Measurements from ENCODE around the gene CLPTM1.

Gene CLPTM1

DNA sequence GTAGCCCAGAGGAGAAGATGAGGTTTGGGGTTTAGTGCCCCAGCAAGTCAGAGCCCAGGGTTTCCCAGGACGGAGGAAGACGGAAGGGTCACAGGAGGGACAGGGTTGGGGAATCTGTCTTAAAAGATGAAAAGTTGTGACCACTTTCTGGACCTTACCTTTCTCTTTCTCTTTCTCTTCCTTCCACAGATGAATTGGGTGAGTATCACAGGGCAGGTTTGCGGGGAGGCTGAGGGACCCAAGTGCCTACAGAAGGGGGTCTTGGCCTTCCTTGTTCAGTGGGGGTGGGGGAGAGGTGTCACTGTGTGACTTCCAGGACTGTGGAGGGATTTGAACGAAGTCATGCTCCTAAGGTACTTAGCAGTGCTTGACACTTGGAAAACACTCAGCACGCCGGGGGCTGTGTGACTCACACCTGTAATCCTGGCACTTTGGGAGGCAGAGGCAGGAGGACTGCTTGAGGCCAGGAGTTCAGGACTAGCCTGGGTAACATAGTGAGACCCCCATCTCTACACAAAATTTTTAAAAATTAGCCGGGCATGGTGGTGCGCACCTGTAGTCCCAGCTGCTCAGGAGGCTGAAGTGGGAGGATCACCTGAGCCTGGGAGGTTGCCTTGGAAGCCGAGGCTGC, 54.6 kb downstream of the CLPTM1 start:
- no peak for DNase-seq (ENCODE audit: low read depth, low spot score)

DNA sequence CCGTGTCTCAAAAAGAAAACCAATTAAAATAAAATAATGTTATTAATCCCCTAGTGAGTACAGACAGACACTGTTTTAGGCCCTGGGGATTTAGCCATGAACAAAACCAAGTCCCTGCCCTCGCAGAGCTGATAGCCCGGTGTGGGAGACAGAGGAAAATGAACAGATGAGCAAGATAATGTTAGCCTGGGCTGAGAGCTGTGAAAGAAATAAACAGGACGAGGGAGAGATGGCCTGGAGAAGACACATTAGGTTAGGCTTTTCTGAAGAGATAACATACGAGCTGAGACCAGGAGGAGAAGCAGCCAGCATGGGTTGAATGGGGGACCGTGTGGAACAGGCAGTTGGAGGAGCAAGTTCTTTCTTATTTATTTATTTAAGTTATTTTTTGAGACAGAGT, 55.1 kb downstream of the CLPTM1 start:
- no peak for DNase-seq (ENCODE audit: low read depth, low spot score)

GRCh38 chr19:45011959-45012358, 56.8 kb downstream of the CLPTM1 start:
- DNase-seq (ENCODE audit: low read depth, low spot score), result no peak

DNA sequence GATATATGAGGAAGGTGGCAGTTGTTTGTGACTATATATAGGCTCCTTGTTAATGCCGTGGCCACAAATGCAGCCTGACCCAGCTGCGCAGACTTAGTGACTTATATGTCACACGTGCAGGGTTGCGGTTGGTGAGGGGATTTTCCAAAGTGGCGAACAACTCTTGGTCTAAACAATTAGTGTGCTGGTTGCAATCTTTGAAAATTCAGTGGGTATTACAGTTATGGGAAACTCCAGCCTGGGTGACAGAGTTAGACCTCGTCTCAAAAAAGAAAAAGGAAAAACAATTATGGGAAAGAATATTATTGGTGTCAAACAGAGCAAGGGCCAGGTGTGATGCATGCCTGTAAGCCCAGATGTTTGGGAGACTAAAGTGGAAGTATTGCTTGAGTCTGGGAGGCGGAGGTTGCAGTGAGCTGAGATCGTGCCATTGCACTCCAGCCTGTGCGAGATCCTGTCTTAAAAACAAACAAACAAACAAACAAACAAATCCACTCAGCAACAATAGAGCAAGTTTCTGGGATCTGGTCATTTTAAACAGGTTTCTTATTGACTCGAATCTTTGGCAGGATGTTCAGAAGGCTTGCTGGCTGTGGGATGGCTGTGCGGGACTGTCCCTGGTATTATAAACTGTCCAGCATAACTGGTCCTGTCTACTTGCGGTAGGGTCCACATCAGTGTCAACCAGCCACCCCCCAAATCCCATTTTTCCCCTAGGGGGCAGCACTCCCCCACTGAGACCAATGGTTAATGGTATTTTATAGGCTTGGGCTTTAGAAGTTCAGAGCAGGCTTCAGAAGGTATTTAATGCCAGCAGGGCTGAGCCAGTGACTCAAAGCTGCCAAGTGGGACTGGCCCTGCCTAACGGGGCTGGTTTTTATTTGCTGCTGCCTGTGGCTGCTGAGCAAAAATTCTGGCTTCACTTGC, 61.5 kb downstream of the CLPTM1 start:
- DNase-seq (ENCODE audit: low read depth, low spot score), result peak; percentile 86

DNA sequence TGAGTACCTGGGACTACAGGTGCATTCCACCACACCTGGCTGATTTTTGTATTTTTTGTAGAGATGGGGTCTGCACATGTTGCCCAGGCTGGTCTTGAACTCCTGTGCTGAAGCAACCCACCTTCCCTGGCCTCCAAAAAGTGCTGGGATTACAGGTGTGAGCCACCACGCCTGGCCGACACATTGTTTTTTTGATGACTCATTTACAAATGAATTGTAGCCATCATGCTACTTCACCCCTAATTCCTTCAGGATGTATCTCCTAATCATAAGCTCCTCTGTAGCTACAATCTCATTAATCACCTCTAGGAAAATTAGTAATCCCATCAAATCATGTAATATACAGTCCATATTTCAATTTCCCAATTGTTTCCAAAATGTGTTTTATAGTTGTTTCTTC, 64.0 kb downstream of the CLPTM1 start:
- DNase-seq (ENCODE audit: low read depth, low spot score), result no peak

- DNase-seq (ENCODE audit: low read depth, low spot score), result no peak
Observed at GRCh38 chr19:45020071-45020470, 64.9 kb downstream of the CLPTM1 start.

DNA sequence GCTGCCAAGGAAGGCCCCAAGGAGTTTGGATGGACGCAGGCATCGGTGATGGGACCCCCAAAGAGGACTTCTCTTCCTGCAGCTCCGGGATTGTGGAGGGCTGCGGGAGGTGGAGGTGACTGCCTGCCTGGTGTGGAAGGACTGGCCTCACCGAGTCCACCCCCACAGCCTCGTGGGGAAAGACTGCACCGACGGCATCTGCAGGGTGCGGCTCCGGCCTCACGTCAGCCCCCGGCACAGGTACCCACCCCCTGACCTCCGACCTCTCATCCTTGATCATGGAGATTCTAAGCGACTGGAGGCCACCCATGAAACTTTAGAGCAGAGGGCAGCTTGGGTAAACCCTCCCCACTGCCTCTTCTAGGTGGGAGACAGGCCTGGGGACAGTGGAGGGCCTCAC, 66.8 kb downstream of the CLPTM1 start:
- DNase-seq (ENCODE audit: low read depth, low spot score), result no peak

GRCh38 chr19:45023048-45023447, 67.9 kb downstream of the CLPTM1 start:
- no peak for DNase-seq (ENCODE audit: low read depth, low spot score)

DNA sequence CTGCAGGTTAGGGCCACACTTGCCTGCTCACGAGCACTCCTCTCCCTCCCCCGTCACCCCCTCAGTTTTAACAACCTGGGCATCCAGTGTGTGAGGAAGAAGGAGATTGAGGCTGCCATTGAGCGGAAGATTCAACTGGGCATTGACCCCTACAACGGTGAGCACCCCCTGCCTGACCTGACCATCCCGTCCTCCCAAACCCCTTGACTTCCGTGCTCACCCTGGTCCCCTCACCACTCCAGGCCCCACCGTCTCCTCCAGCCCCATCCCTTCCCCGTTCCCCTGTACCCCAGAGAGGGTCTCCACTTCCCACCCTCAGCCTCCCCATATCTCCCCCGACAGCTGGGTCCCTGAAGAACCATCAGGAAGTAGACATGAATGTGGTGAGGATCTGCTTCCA, 70.1 kb downstream of the CLPTM1 start:
- no peak for DNase-seq (ENCODE audit: low read depth, low spot score)

GRCh38 chr19:45027371-45027770, 72.2 kb downstream of the CLPTM1 start:
- no peak for DNase-seq (ENCODE audit: low read depth, low spot score)

- no peak for DNase-seq (ENCODE audit: low read depth, low spot score)
Observed at GRCh38 chr19:45030825-45031224, 75.6 kb downstream of the CLPTM1 start.

DNA sequence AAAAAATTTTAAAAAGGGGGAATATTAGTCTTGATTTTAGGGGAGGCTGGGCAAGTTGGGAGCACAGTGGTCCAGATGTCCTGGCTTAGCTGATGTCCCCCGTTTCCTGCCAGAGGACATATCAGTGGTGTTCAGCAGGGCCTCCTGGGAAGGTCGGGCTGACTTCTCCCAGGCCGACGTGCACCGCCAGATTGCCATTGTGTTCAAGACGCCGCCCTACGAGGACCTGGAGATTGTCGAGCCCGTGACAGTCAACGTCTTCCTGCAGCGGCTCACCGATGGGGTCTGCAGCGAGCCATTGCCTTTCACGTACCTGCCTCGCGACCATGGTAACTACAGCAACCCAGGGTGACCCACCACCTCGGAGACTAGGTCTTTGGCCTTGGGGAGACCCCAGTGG, 77.2 kb downstream of the CLPTM1 start:
- no peak for DNase-seq (ENCODE audit: low read depth, low spot score)

DNA sequence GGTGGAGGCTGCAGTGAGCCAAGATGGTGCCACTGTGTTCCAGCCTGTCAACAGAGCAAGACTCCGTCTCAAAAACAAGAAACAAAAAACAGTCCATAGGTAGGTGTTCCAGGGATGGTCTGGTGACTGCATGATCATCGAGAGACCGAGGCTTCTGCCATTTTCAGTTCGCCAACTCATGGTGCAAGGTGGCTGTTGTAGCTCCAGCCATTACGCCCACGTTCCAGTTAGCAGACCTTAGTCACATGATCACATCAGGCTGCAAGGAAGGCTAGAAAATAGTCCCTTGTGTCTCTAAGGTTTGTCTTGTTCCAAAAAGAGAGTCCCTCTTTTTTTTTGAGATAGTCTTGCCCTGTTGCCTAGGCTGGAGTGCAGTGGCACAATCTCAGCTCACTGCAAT, 80.6 kb downstream of the CLPTM1 start:
- no peak for DNase-seq (ENCODE audit: low read depth, low spot score)

GRCh38 chr19:45037393-45038169, 82.4 kb downstream of the CLPTM1 start:
- no peak for DNase-seq (ENCODE audit: low read depth, low spot score)

- DNase-seq (ENCODE audit: low read depth, low spot score), result peak; percentile 97
Observed at GRCh38 chr19:45038931-45039893, 84.0 kb downstream of the CLPTM1 start, which contains the start of gene CLASRP. CLASRP (plus strand) TSS chr19:45039045; CDS start chr19:45040213, 1,168 bp downstream.

DNA sequence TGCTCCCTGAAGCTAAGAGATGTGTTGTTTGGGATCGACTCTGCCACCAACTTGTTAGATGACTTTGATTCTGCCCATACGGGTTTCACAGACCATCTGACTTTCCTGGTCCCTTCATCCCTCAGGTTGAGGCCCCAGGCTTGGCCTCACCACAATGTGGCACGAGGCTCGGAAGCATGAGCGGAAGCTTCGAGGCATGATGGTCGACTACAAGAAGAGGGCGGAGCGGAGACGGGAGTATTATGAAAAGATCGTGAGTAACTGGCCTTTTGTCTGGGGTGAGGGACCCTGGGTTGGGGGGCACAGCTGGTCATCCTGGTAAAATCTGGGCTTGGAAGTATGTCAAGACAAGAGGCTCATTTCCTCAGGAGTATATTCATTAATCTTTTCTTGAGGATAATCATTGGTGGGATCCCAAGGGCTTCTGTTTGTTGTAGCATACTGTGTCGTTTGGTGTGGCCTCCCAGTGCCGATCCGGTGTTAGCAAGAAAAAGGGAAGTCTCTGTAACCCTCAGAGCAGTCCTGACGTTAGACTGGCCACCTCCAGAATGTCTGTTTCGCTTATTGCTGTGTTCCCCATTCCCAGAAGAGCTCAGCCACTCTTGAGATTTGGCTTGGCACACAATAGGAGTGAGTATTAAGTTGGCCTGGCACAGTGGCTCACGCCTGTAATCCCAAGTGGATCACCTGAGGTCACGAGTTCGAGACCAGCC, 85.0 kb downstream of the CLPTM1 start:
- no peak for DNase-seq (ENCODE audit: low read depth, low spot score)

DNA sequence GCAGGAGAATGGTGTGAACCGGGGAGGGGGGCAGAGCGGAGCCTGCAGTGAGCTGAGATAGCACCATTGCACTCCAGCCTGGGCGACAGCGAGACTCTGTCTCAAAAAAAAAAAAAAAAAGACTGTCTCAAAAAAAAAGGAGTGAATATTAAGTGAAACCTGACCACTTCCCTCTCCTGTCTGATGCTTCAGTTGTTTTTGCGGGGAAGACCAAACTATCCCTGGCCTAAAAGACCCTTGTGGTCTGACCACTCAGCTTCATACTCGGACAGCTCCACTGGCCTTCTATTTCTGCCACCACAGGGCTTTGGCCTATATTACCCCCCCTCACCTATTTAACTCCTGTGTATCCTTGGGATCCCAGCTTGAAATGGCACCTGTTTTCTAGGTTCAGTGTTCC, 85.9 kb downstream of the CLPTM1 start:
- DNase-seq (ENCODE audit: low read depth, low spot score), result no peak

All from astrocyte of the hippocampus (primary cell).